NCI-H128 (cell line): ENCODE data around the gene EGFLAM.

Source experiments
- DNase-seq: peaks from one replicate; lab custom pipeline; 2025; ENCODE audit not compliant: unreplicated experiment; lab: John Stamatoyannopoulos, UW

EGFLAM gene

GRCh38 chr5:38265546-38266179 is 7.3 kb downstream of the EGFLAM start:
- DNase-seq: no peak

GRCh38 chr5:38267372-38267771 is 9.0 kb downstream of the EGFLAM start:
- DNase-seq: no peak

- DNase-seq: no peak
These were observed 15.3 kb downstream of the EGFLAM start for GRCh38 chr5:38273626-38274025.

GRCh38 chr5:38274370-38274769 is 16.0 kb downstream of the EGFLAM start:
- no peak for DNase-seq

GRCh38 chr5:38284384-38284783 is 26.0 kb downstream of the EGFLAM start:
- DNase-seq: no peak

- no peak for DNase-seq
These were observed 26.9 kb downstream of the EGFLAM start for GRCh38 chr5:38285226-38285625.

GRCh38 chr5:38286002-38286401 is 27.6 kb downstream of the EGFLAM start:
- no peak for DNase-seq

GRCh38 chr5:38287124-38287523 is 28.8 kb downstream of the EGFLAM start:
- no peak for DNase-seq

- DNase-seq: no peak
These were observed 31.1 kb downstream of the EGFLAM start for GRCh38 chr5:38289457-38289856.

GRCh38 chr5:38290028-38290653 is 31.8 kb downstream of the EGFLAM start:
- no peak for DNase-seq

GRCh38 chr5:38291355-38291754 is 33.0 kb downstream of the EGFLAM start:
- DNase-seq: no peak

- no peak for DNase-seq
These were observed 33.9 kb downstream of the EGFLAM start for GRCh38 chr5:38292228-38292627.

GRCh38 chr5:38295751-38296150 is 37.4 kb downstream of the EGFLAM start:
- DNase-seq: no peak

GRCh38 chr5:38297830-38298608 is 39.7 kb downstream of the EGFLAM start:
- no peak for DNase-seq

- DNase-seq: no peak
These were observed 41.2 kb downstream of the EGFLAM start for GRCh38 chr5:38299585-38299984.

- no peak for DNase-seq
These were observed 46.8 kb downstream of the EGFLAM start for GRCh38 chr5:38305148-38305547.

- DNase-seq: no peak
These were observed 49.5 kb downstream of the EGFLAM start for GRCh38 chr5:38307845-38308244.

- no peak for DNase-seq
These were observed 58.3 kb downstream of the EGFLAM start for GRCh38 chr5:38316544-38317224.

- DNase-seq: no peak
These were observed 59.5 kb downstream of the EGFLAM start for GRCh38 chr5:38317868-38318267.

- DNase-seq: no peak
These were observed 61.1 kb downstream of the EGFLAM start for GRCh38 chr5:38319491-38319890.

GRCh38 chr5:38321978-38322377 is 63.6 kb downstream of the EGFLAM start:
- no peak for DNase-seq
